HG03066 (cell line): ENCODE data around the gene LONRF2.
A peak's percentile ranks its signal among the peaks of the same experiment; 100 is the strongest.

Experiments used
- ATAC-seq: cut with Tn5 transposase; IDR thresholded peaks from one replicate; pipeline ENCODE4 v1.9.1; 2021; ENCODE audit warnings: low read depth; ENCODE audit not compliant: unreplicated experiment

LONRF2 gene

GRCh38 chr2:100239486-100240210, 82.7 kb downstream of the LONRF2 start:
- ATAC-seq: no peak

- ATAC-seq: no peak
Observed at GRCh38 chr2:100238471-100238870, 83.8 kb downstream of the LONRF2 start.

GRCh38 chr2:100237770-100238169, 84.5 kb downstream of the LONRF2 start:
- no peak for ATAC-seq

- ATAC-seq: no peak
Observed at GRCh38 chr2:100237163-100237562, 85.1 kb downstream of the LONRF2 start.

GRCh38 chr2:100236166-100236565, 86.1 kb downstream of the LONRF2 start:
- no peak for ATAC-seq

- no peak for ATAC-seq
Observed at GRCh38 chr2:100235581-100235980, 86.7 kb downstream of the LONRF2 start.

- peak; percentile 84 for ATAC-seq
Observed at GRCh38 chr2:100235098-100235497, 87.2 kb downstream of the LONRF2 start.

- no peak for ATAC-seq
Observed at GRCh38 chr2:100234141-100234540, 88.2 kb downstream of the LONRF2 start.

GRCh38 chr2:100233061-100233460, 89.2 kb downstream of the LONRF2 start:
- no peak for ATAC-seq

GRCh38 chr2:100230754-100231153, 91.5 kb downstream of the LONRF2 start:
- no peak for ATAC-seq

GRCh38 chr2:100228967-100229366, 93.3 kb downstream of the LONRF2 start:
- ATAC-seq: no peak

GRCh38 chr2:100228415-100228814, 93.9 kb downstream of the LONRF2 start:
- no peak for ATAC-seq

GRCh38 chr2:100224988-100225710, 97.2 kb downstream of the LONRF2 start:
- no peak for ATAC-seq

- no peak for ATAC-seq
Observed at GRCh38 chr2:100223502-100223901, 98.8 kb downstream of the LONRF2 start.
